CD4-positive, alpha-beta T cell treated with Interleukin-1 beta for 1 hour (primary cell): ENCODE measurements around the gene ZNF469.

Experiments used
- DNase-seq, 2 donors: peaks; one replicate each; pipeline ENCODE4 v3.0.0-alpha.2; 2020 to 2022

Gene ZNF469

GRCh38 chr16:88429387-88430184 is 46.8 kb downstream of the ZNF469 start:
- DNase-seq: no peak

- DNase-seq: no peak
Observed at GRCh38 chr16:88430185-88430523, 47.4 kb downstream of the ZNF469 start.

GRCh38 chr16:88430524-88431446 is 48.0 kb downstream of the ZNF469 start:
- DNase-seq: peak; percentile 27 to 51

- DNase-seq: no peak
Observed at GRCh38 chr16:88431651-88432050, 48.9 kb downstream of the ZNF469 start.

- DNase-seq: no peak
Observed at GRCh38 chr16:88432174-88432573, 49.4 kb downstream of the ZNF469 start.
